K562 (cell line): ENCODE results near the gene EDEM1. TPM values are rescaled to one million over a fixed set of nuclear protein-coding genes. Genes with fewer than 3 reads are reported as not detected.
A peak's percentile ranks its signal among the peaks of the same experiment; 100 is the strongest.

Source experiments
- ATAC-seq: fragments of 200-7000 bp; cut with Tn5 transposase; 3 replicates; pipeline ENCODE4 v1.9.1; 2020; ENCODE audit warnings: moderate library complexity
- BruUV-seq: library from RNA; stranded (reverse); fragments of 400-500 nt; replicated peaks from 2 replicates; lab custom pipeline; 2021; lab: Mats Ljungman, UMichigan
- CTCF ChIA-PET: fragments of 300-600 bp; formaldehyde crosslinking; extraction: SDS; loops from one replicate; lab custom pipeline; 2021; ENCODE audit warnings: low intra/inter-chr PET ratio; lab: Yijun Ruan, JAX
- POLR2A ChIA-PET: fragments of 300-600, 350-650 bp; sonication (Branson Sonifier 250); formaldehyde crosslinking; extraction: SDS; loops from one replicate; lab custom pipeline; 2021; ENCODE audit warnings: antibody characterized with exemption, inconsistent platforms; lab: Yijun Ruan, JAX
- DNase-seq, 4 experiments: peaks; one replicate each; pipeline versions ENCODE4 v3.0.0 to v3.0.0-alpha.2; 2011 to 2018; ENCODE audit warnings: low spot score in 3 of 4, mixed read lengths in 3 of 4; ENCODE audit errors: extremely low read depth in 1 of 4
- FAIRE-seq: peaks from 2 replicates; lab custom pipeline; 2011; peaks lifted over from hg19 to GRCh38; lab: Jason Lieb, UNC
- H2AFZ ChIP-seq: 2 replicates; pipeline ENCODE4 v1.6.0; 2011; ENCODE audit warnings: low read depth, low read length, control low read depth, inconsistent platforms
- H3K27ac ChIP-seq: fragments of 200-600 bp; 3 replicates; pipeline ENCODE4 v1.8.0; 2011; ENCODE audit warnings: low read depth, mild to moderate bottlenecking, control low read depth, inconsistent platforms, low read length, moderate library complexity, mixed read lengths; ENCODE audit errors: extremely low read depth
- H3K27me3 ChIP-seq, 2 experiments: fragments of 300-600 bp in 1 of 2; 2 replicates in 1 of 2; 3 replicates in 1 of 2; pipeline versions ENCODE4 v1.6.0 to v1.8.0; 2011; ENCODE audit warnings: inconsistent platforms in 2 of 2, low read length in 2 of 2, mild to moderate bottlenecking in 1 of 2, mixed read lengths in 1 of 2, moderate library complexity in 1 of 2; ENCODE audit not compliant: control insufficient read depth in 2 of 2, insufficient read depth in 2 of 2
- H3K36me3 ChIP-seq: fragments of 300-600 bp; 3 replicates; pipeline ENCODE4 v1.8.0; 2011; ENCODE audit warnings: mild to moderate bottlenecking, low read length, inconsistent platforms; ENCODE audit not compliant: control insufficient read depth, insufficient read depth
- H3K4me1 ChIP-seq, 2 experiments: fragments of 200-600 bp in 1 of 2; replicated peaks in 1 of 2; 2 replicates in 1 of 2; 3 replicates in 1 of 2; pipeline versions ENCODE4 v1.5.1 to v1.8.0; 2011; ENCODE audit warnings: inconsistent platforms in 2 of 2, low read length in 2 of 2, mild to moderate bottlenecking in 1 of 2, mixed read lengths in 1 of 2, moderate library complexity in 1 of 2; ENCODE audit not compliant: control insufficient read depth in 2 of 2, insufficient read depth in 2 of 2
- H3K4me2 ChIP-seq: 2 replicates; pipeline ENCODE4 v1.6.1; 2011; ENCODE audit warnings: low read length, control low read depth, inconsistent platforms, mixed read lengths; ENCODE audit not compliant: insufficient read depth
- H3K4me3 ChIP-seq: fragments of 200-600 bp; sonication (generic), shearing (Covaris generic); 2 replicates; pipeline ENCODE4 v1.5.1; 2016; ENCODE audit warnings: control low read depth, inconsistent platforms
- H3K79me2 ChIP-seq: fragments of 200-600 bp; 3 replicates; pipeline ENCODE4 v1.8.0; 2011; ENCODE audit warnings: low read length, inconsistent platforms; ENCODE audit not compliant: control insufficient read depth, insufficient read depth
- H3K9ac ChIP-seq, 2 experiments: 2 replicates each; pipeline versions ENCODE4 v1.6.0 to v1.6.1; 2011; ENCODE audit warnings: low read depth in 2 of 2, low read length in 2 of 2, control low read depth in 1 of 2, inconsistent platforms in 1 of 2, mild to moderate bottlenecking in 1 of 2, mixed read lengths in 1 of 2; ENCODE audit not compliant: insufficient read depth in 1 of 2
- H3K9me1 ChIP-seq: one replicate; pipeline ENCODE4 v1.6.0; 2011; ENCODE audit warnings: inconsistent platforms, mild to moderate bottlenecking, low read length, moderate library complexity; ENCODE audit not compliant: control insufficient read depth, insufficient read depth
- H3K9me3 ChIP-seq: replicated peaks from 2 replicates; pipeline ENCODE4 v1.5.1; 2011; ENCODE audit warnings: low read depth, low read length, inconsistent platforms; ENCODE audit not compliant: control insufficient read depth, insufficient read depth
- H4K20me1 ChIP-seq: replicated peaks from 2 replicates; pipeline ENCODE4 v1.6.1; 2011; ENCODE audit warnings: low read length, inconsistent platforms, mixed read lengths; ENCODE audit not compliant: control insufficient read depth, insufficient read depth
- BDP1 ChIP-seq: IDR thresholded peaks from 3 replicates; pipeline ENCODE4 v1.6.1; 2011; ENCODE audit not compliant: insufficient read length, insufficient read depth
- CEBPG ChIP-seq, 3 experiments: fragments of 200-800 bp in 1 of 3; sonication (Bioruptor generic) in 1 of 3; sonication (generic) in 1 of 3; formaldehyde crosslinking in 1 of 3; IDR thresholded peaks in 2 of 3; conservative IDR thresholded peaks in 1 of 3; 2 replicates each; pipeline versions ENCODE4 v1.6.1 to v1.8.0; 2016 to 2022; ENCODE audit warnings: missing compliant biosample characterization in 2 of 3, missing genetic modification characterization in 2 of 3, mild to moderate bottlenecking in 1 of 3, missing genetic modification reagents in 1 of 3
- ETS2 ChIP-seq: IDR thresholded peaks from 2 replicates; pipeline ENCODE4 v1.6.1; 2016; ENCODE audit warnings: borderline replicate concordance, missing genetic modification characterization, mild to moderate bottlenecking, moderate library complexity, missing compliant biosample characterization; ENCODE audit not compliant: poor library complexity, severe bottlenecking
- HDAC6 ChIP-seq: IDR thresholded peaks from 2 replicates; pipeline ENCODE4 v1.6.1; 2012; ENCODE audit warnings: low read depth, mild to moderate bottlenecking, control low read depth, inconsistent platforms, low read length, moderate library complexity
- HMGN3 ChIP-seq: IDR thresholded peaks from 2 replicates; pipeline ENCODE4 v1.6.1; 2011; ENCODE audit warnings: borderline replicate concordance, low read depth, mild to moderate bottlenecking, mixed read lengths, low read length; ENCODE audit not compliant: insufficient read length; ENCODE audit errors: extremely low read depth
- LARP7 ChIP-seq: fragments of 450-650 bp; IDR thresholded peaks from 2 replicates; pipeline ENCODE4 v1.6.1; 2016
- MBD2 ChIP-seq: sonication (generic); IDR thresholded peaks from 2 replicates; pipeline ENCODE4 v1.6.1; 2016; ENCODE audit warnings: low read depth, borderline replicate concordance
- SMAD1 ChIP-seq: fragments of 150-350 bp; IDR thresholded peaks from 2 replicates; pipeline ENCODE4 v1.6.1; 2014; ENCODE audit warnings: low read length, low read depth; ENCODE audit not compliant: partially characterized antibody
- SNIP1 ChIP-seq: fragments of 450-650 bp; IDR thresholded peaks from 2 replicates; pipeline ENCODE4 v1.7.1; 2017; ENCODE audit warnings: low read depth, mild to moderate bottlenecking
- TAF9B ChIP-seq: fragments of 450-650 bp; IDR thresholded peaks from 2 replicates; pipeline ENCODE4 v1.6.1; 2018; ENCODE audit warnings: mild to moderate bottlenecking; ENCODE audit not compliant: partially characterized antibody
- ZC3H11A ChIP-seq: IDR thresholded peaks from 2 replicates; pipeline ENCODE4 v1.6.1; 2012; ENCODE audit warnings: low read depth, low read length, improper control_type of control experiment
- ZNF316 ChIP-seq: fragments of 450-650 bp; IDR thresholded peaks from 2 replicates; pipeline ENCODE4 v1.6.1; 2016
- ZNF589 ChIP-seq: fragments of 200-800 bp; sonication (Bioruptor generic); IDR thresholded peaks from 2 replicates; pipeline ENCODE4 v1.6.1; 2016; ENCODE audit warnings: low read depth, missing genetic modification characterization, missing compliant biosample characterization
- WGBS: fragments of 100-300 bp; shearing (Covaris generic); methylation state at CpG from one replicate; pipeline ENCODE4 v1.1.6; 2016; ENCODE audit warnings: low coverage, mixed read lengths; ENCODE audit not compliant: insufficient coverage; ENCODE audit errors: missing lambda C conversion rate; 5-methylcytosine and 5-hydroxymethylcytosine counted together
- in situ Hi-C: fragments of 300-500 bp; cut with MboI; formaldehyde crosslinking; loops from 4 replicates; pipeline ENCODE4 v1.15.0; 2018; ENCODE audit warnings: inconsistent platforms, mixed read lengths
- intact Hi-C: fragments of 100-400 bp; cut with micrococcal nuclease; formaldehyde crosslinking; loops from 2 replicates; pipeline ENCODE4 v1.14.2; 2022
- polyA plus RNA-seq, 8 experiments: library from polyadenylated mRNA; depleted of rRNA in 4 of 8; stranded (reverse) in 5 of 8; unstranded in 3 of 8; fragments of >200 nt; fragmentation: Nextera tagmentation in 2 of 8; fragmentation: Illumina TruSeq in 1 of 8; extraction: Ambion mirVana in 2 of 8; extraction: Trizol in 1 of 8; gene quantifications; 2 replicates each; pipeline versions ENCODE4 v1.2.1 to v1.2.3, GENCODE V29; 2011 to 2014; ENCODE audit warnings: inconsistent platforms in 1 of 8, missing spikeins in 1 of 8
- total RNA-seq, 7 experiments: library from RNA; depleted of rRNA in 6 of 7; stranded (reverse); fragments of >200 nt in 6 of 7; fragmentation: Illumina TruSeq in 2 of 7; extraction: Trizol in 2 of 7; gene quantifications; 2 replicates each; pipeline versions ENCODE4 v1.2.1 to v1.2.3, GENCODE V29; 2011 to 2021; ENCODE audit warnings: low replicate concordance in 1 of 7
- TF ChIP-seq, protein P1 (sequence below): sonication (generic); formaldehyde crosslinking; IDR thresholded peaks from 2 replicates; pipeline ENCODE4 v1.9.0; 2022; ENCODE audit warnings: mild to moderate bottlenecking, missing genetic modification reagents
- TF ChIP-seq, protein P2 (sequence below), 2 experiments: fragments of 450-650 bp in 1 of 2; sonication (generic) in 1 of 2; formaldehyde crosslinking in 1 of 2; IDR thresholded peaks in 1 of 2; conservative IDR thresholded peaks in 1 of 2; 2 replicates each; pipeline versions ENCODE4 v1.6.1 to v1.8.1; 2016 to 2023; ENCODE audit warnings: mild to moderate bottlenecking in 2 of 2, moderate library complexity in 2 of 2, inconsistent platforms in 1 of 2, missing genetic modification reagents in 1 of 2
- TF ChIP-seq, protein P3 (sequence below): IDR thresholded peaks from 2 replicates; pipeline ENCODE4 v1.6.1; 2011; ENCODE audit warnings: borderline replicate concordance, low read depth, mild to moderate bottlenecking, moderate library complexity, low read length; ENCODE audit not compliant: insufficient read depth, poor library complexity, severe bottlenecking
- TF ChIP-seq, protein P4 (sequence below): fragments of 450-650 bp; IDR thresholded peaks from 2 replicates; pipeline ENCODE4 v1.6.1; 2017; ENCODE audit warnings: antibody characterized with exemption

Gene EDEM1
- total and polyA plus RNA-seq, 9 of the 15 experiments (the other 6 are each of a cell fraction or from before 2014, with no cell fraction given) = 6.2 to 36.7 (median 14.3) TPM

DNA sequence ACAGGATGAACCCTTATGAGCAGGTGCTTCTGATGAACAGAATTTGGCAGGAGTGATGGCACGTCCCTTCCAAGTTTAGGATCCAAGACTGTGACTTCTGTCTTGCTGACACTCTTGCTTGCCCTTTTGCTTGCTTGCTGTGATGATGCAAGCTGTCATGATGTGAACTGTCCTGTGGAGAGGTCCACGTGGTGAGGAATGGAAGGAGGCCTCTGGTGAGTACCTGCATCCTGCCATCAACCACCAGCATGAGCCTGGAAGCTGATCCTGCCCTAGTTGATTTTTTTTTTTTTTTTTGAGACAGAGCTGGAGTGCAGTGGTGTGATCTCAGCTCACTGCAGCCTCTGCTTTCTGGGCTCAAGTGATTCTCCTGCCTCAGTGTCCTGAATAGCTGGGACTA lies 45.5 kb downstream of the EDEM1 start:
- intact Hi-C loops = no loop called here
- Histone ChIP-seq H3K4me3 (no peak overlapping the region), H3K27me3 (peaks cover 53 to 70% of the 10 kb centered on the region in 2 experiments; a peak in 4 of 5 replicates), H3K4me2 (no peak overlapping the region), H2AFZ (no peak overlapping the region), H3K79me2 (no peaks in the 10 kb centered on the region), H3K9ac (no peak overlapping the region), H3K4me1 (no peaks in the 10 kb centered on the region), H4K20me1 (no peaks in the 10 kb centered on the region), H3K36me3 (no peaks in the 10 kb centered on the region), H3K9me3 (no peaks in the 10 kb centered on the region), H3K27ac (no peak overlapping the region), H3K9me1 (no peaks in the 10 kb centered on the region)
- WGBS = 3% methylated on average over 2 of the region's 2 CpGs
- ChIA-PET POLR2A (interaction anchor here (0.5 to 1.1 kb wide), 5 partner anchors 11 to 193 kb away, joined by 3 read pairs; no protein-coding TSS in a partner anchor), CTCF (no interaction called here)
- ATAC-seq = no peak
- TF ChIP-seq, protein P1, sequence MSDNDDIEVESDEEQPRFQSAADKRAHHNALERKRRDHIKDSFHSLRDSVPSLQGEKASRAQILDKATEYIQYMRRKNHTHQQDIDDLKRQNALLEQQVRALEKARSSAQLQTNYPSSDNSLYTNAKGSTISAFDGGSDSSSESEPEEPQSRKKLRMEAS (CRISPR knock-in tag) = no peak
- TF ChIP-seq ETS2 (tag) (no peak), TAF9B (no peak), HMGN3 (no peak), LARP7 (no peak), HDAC6 (no peak), BDP1 (no peak), ZC3H11A (no peak), SMAD1 (no peak), CEBPG (CRISPR knock-in tag; IDR thresholded peaks at IDR 0.05) (no peak), CEBPG (tag; conservative IDR thresholded peaks at IDR 0.05 in 1 of 2, IDR thresholded peaks at IDR 0.05 in 1 of 2) (0 out of 4 replicates have a peak, but pooled peaks of 1 of the 2 experiments have one; percentile 36), MBD2 (no peak), ZNF316 (no peak), SNIP1 (no peak), ZNF589 (CRISPR knock-in tag) (no peak)
- TF ChIP-seq, protein P2, sequence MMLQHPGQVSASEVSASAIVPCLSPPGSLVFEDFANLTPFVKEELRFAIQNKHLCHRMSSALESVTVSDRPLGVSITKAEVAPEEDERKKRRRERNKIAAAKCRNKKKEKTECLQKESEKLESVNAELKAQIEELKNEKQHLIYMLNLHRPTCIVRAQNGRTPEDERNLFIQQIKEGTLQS (IDR thresholded peaks at IDR 0.05) = 0 out of 2 replicates have a peak, but pooled peaks have one; percentile 40
- TF ChIP-seq, protein P2 (CRISPR knock-in tag; conservative IDR thresholded peaks at IDR 0.05) = no peak
- TF ChIP-seq, protein P3, sequence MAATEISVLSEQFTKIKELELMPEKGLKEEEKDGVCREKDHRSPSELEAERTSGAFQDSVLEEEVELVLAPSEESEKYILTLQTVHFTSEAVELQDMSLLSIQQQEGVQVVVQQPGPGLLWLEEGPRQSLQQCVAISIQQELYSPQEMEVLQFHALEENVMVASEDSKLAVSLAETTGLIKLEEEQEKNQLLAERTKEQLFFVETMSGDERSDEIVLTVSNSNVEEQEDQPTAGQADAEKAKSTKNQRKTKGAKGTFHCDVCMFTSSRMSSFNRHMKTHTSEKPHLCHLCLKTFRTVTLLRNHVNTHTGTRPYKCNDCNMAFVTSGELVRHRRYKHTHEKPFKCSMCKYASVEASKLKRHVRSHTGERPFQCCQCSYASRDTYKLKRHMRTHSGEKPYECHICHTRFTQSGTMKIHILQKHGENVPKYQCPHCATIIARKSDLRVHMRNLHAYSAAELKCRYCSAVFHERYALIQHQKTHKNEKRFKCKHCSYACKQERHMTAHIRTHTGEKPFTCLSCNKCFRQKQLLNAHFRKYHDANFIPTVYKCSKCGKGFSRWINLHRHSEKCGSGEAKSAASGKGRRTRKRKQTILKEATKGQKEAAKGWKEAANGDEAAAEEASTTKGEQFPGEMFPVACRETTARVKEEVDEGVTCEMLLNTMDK = no peak
- TF ChIP-seq, protein P4, sequence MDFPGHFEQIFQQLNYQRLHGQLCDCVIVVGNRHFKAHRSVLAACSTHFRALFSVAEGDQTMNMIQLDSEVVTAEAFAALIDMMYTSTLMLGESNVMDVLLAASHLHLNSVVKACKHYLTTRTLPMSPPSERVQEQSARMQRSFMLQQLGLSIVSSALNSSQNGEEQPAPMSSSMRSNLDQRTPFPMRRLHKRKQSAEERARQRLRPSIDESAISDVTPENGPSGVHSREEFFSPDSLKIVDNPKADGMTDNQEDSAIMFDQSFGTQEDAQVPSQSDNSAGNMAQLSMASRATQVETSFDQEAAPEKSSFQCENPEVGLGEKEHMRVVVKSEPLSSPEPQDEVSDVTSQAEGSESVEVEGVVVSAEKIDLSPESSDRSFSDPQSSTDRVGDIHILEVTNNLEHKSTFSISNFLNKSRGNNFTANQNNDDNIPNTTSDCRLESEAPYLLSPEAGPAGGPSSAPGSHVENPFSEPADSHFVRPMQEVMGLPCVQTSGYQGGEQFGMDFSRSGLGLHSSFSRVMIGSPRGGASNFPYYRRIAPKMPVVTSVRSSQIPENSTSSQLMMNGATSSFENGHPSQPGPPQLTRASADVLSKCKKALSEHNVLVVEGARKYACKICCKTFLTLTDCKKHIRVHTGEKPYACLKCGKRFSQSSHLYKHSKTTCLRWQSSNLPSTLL = no peak
- no peak for DNase-seq
- no peak for FAIRE-seq
- in situ Hi-C loops = no loop called here
- no TSS peak for BruUV-seq
